H1 (cell line): ENCODE results near the gene TK2. TPM values are rescaled to one million over a fixed set of nuclear protein-coding genes. Genes with fewer than 3 reads are reported as not detected.

ENCODE experiments used
- BCL11A ChIP-seq, 2 experiments: IDR thresholded peaks; one replicate each; pipeline ENCODE4 v1.6.1; 2011; ENCODE audit warnings: low read depth in 2 of 2, low read length in 2 of 2, mild to moderate bottlenecking in 2 of 2
- BRCA1 ChIP-seq: IDR thresholded peaks from 2 replicates; pipeline ENCODE4 v1.6.1; 2012; ENCODE audit warnings: low read depth, low read length, improper control_type of control experiment
- CBX5 ChIP-seq: fragments of 300-800, 300-1000 bp; sonication (generic); IDR thresholded peaks from 2 replicates; pipeline ENCODE4 v1.7.1; 2016; ENCODE audit warnings: antibody characterized with exemption, low read length, low read depth
- CHD2 ChIP-seq: IDR thresholded peaks from 2 replicates; pipeline ENCODE4 v1.6.1; 2012; ENCODE audit warnings: low read length, improper control_type of control experiment
- EGR1 ChIP-seq: IDR thresholded peaks from 2 replicates; pipeline ENCODE4 v1.6.1; 2011; ENCODE audit warnings: low read depth, low read length, borderline replicate concordance
- EP300 ChIP-seq, 2 experiments: IDR thresholded peaks; 1 replicate in 1 of 2; 2 replicates in 1 of 2; pipeline ENCODE4 v1.6.1; 2011 to 2012; ENCODE audit warnings: low read depth in 2 of 2, low read length in 2 of 2, mild to moderate bottlenecking in 2 of 2, borderline replicate concordance in 1 of 2, inconsistent platforms in 1 of 2, moderate library complexity in 1 of 2
- EZH2 ChIP-seq: fragments of 200-600 bp; sonication (generic); IDR thresholded peaks from 2 replicates; pipeline ENCODE4 v1.7.1; 2012; ENCODE audit warnings: low read depth, mild to moderate bottlenecking, moderate library complexity, low read length, inconsistent platforms; ENCODE audit not compliant: severe bottlenecking
- FOSL1 ChIP-seq: IDR thresholded peaks from 2 replicates; pipeline ENCODE4 v1.6.1; 2011; ENCODE audit warnings: mild to moderate bottlenecking, low read depth, low read length, moderate library complexity; ENCODE audit not compliant: insufficient read depth
- GABPA ChIP-seq: IDR thresholded peaks from 2 replicates; pipeline ENCODE4 v1.6.1; 2011; ENCODE audit warnings: mild to moderate bottlenecking, low read length, moderate library complexity, borderline replicate concordance; ENCODE audit not compliant: insufficient read depth
- JUND ChIP-seq: IDR thresholded peaks from 2 replicates; pipeline ENCODE4 v1.6.1; 2011; ENCODE audit warnings: mild to moderate bottlenecking, improper control_type of control experiment, low read length
- MAX ChIP-seq: IDR thresholded peaks from 2 replicates; pipeline ENCODE4 v1.6.1; 2012; ENCODE audit warnings: inconsistent platforms
- NRF1 ChIP-seq: IDR thresholded peaks from 2 replicates; pipeline ENCODE4 v1.6.1; 2011; ENCODE audit warnings: mild to moderate bottlenecking, low read depth, low read length, improper control_type of control experiment
- PHF8 ChIP-seq: fragments of 200-600 bp; sonication (generic); conservative IDR thresholded peaks from 2 replicates; pipeline ENCODE4 v1.7.1; 2012; ENCODE audit warnings: low read depth, mild to moderate bottlenecking, inconsistent platforms, low read length, moderate library complexity
- POLR2AphosphoS5 ChIP-seq: IDR thresholded peaks from 2 replicates; pipeline ENCODE4 v1.6.1; 2011; ENCODE audit warnings: low read depth, low read length
- RFX5 ChIP-seq: IDR thresholded peaks from 2 replicates; pipeline ENCODE4 v1.6.1; 2011; ENCODE audit warnings: low read depth, low read length, improper control_type of control experiment, borderline replicate concordance
- SP2 ChIP-seq: IDR thresholded peaks from 2 replicates; pipeline ENCODE4 v1.6.1; 2012; ENCODE audit warnings: mild to moderate bottlenecking, low read length, inconsistent platforms
- TAF1 ChIP-seq: IDR thresholded peaks from 2 replicates; pipeline ENCODE4 v1.6.1; 2011; ENCODE audit warnings: mild to moderate bottlenecking, low read depth, low read length
- TAF7 ChIP-seq: optimal IDR thresholded peaks from 2 replicates; pipeline ENCODE3; 2011; ENCODE audit warnings: low read depth, mild to moderate bottlenecking, inconsistent platforms, low read length, moderate library complexity, borderline replicate concordance
- TBP ChIP-seq: IDR thresholded peaks from 2 replicates; pipeline ENCODE4 v1.6.1; 2011; ENCODE audit warnings: low read depth, low read length, improper control_type of control experiment
- USF2 ChIP-seq: IDR thresholded peaks from 2 replicates; pipeline ENCODE4 v1.6.1; 2011; ENCODE audit warnings: low read length, improper control_type of control experiment
- YY1 ChIP-seq: IDR thresholded peaks from 2 replicates; pipeline ENCODE4 v1.6.1; 2011; ENCODE audit warnings: low read depth, mild to moderate bottlenecking, low read length
- polyA plus RNA-seq, 7 experiments: library from polyadenylated mRNA; depleted of rRNA in 3 of 7; stranded (reverse) in 5 of 7; unstranded in 2 of 7; fragments of >200 nt in 5 of 7; fragments of 200-250 nt in 2 of 7; gene quantifications; 1 replicate in 5 of 7; 2 replicates in 1 of 7; 4 replicates in 1 of 7; pipeline versions ENCODE4 v1.2.1 to v1.2.3, GENCODE V29; 2011 to 2013; ENCODE audit warnings: missing spikeins in 2 of 7, mixed read lengths in 2 of 7
- total RNA-seq: library from RNA; stranded (reverse); fragmentation: NEBNext Ultra II Directional; extraction: Animal tissue kit (Norgen Biotek cat#: 25700); gene quantifications from 2 replicates; pipeline ENCODE4 v1.2.1, GENCODE V29; 2021
- TF ChIP-seq, protein P1 (sequence below): IDR thresholded peaks from 2 replicates; pipeline ENCODE4 v1.6.1; 2011; ENCODE audit warnings: low read depth, mild to moderate bottlenecking, low read length; ENCODE audit not compliant: insufficient read depth

Gene TK2
- total and polyA plus RNA-seq, 2 of the 8 experiments (the other 6 are each of a cell fraction or from before 2014, with no cell fraction given), result 2.7 to 3.6 TPM

- TF ChIP-seq RFX5 (no peak), JUND (no peak), SP2 (no peak), EZH2 (no peak), BCL11A (IDR thresholded peaks at IDR 0.05; ENCODE audit: low read depth in 2 of 2, low read length in 2 of 2) (no peak), FOSL1 (no peak), NRF1 (no peak), TAF7 (peak; percentile 82), YY1 (no peak), TAF1 (peak; percentile 65; the same call in 1 of the 2 replicates), CBX5 (no peak), PHF8 (peak; percentile 88), GABPA (no peak), EP300 (IDR thresholded peaks at IDR 0.05; ENCODE audit: borderline replicate concordance in 1 of 2, low read depth in 2 of 2, low read length in 2 of 2) (no peak), EGR1 (peak; percentile 64; the same call in 1 of the 2 replicates), MAX (peak; percentile 13; the same call in 1 of the 2 replicates), TBP (peak; percentile 85; the same call in 1 of the 2 replicates), USF2 (no peak), BRCA1 (no peak), CHD2 (no peak), POLR2AphosphoS5 (0 out of 2 replicates have a peak, but pooled peaks have one; percentile 26)
- TF ChIP-seq, protein P1, sequence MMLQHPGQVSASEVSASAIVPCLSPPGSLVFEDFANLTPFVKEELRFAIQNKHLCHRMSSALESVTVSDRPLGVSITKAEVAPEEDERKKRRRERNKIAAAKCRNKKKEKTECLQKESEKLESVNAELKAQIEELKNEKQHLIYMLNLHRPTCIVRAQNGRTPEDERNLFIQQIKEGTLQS, result no peak
Observed at GRCh38 chr16:66549284-66550131, at the start of gene TK2 (continued).
